Left ventricle myocardium superior (tissue), 1 donor: Measurements from ENCODE around the gene PLEKHJ1. TPM values are rescaled to one million over a fixed set of nuclear protein-coding genes. Genes with fewer than 3 reads are reported as not detected.
A peak's percentile ranks its signal among the peaks of the same experiment; 100 is the strongest.

Experiments used
- ATAC-seq: fragments of 200-7000 bp; cut with Tn5 transposase; one replicate; pipeline ENCODE4 v1.9.1; 2020; ENCODE audit warnings: mild to moderate bottlenecking, moderate library complexity
- DNase-seq: peaks from one replicate; pipeline ENCODE4 v3.0.0-alpha.2; 2020
- intact Hi-C: fragments of 100-400 bp; cut with micrococcal nuclease; formaldehyde crosslinking; loops from one replicate; pipeline ENCODE4 v1.11.0; 2022
- total RNA-seq: library from RNA; stranded (reverse); fragmentation: NEBNext Ultra II Directional; extraction: Animal tissue kit (Norgen Biotek cat#: 25700); gene quantifications from one replicate; pipeline ENCODE4 v1.2.1, GENCODE V29; 2021
- donor health status: DM: no; HTN: yes; CAD: no; lungs with severe emphysema.

Gene PLEKHJ1
- total RNA-seq, 1 donor from 2014 or later = 60.7 TPM

GRCh38 chr19:2226840-2227360 is 9.2 kb downstream of the PLEKHJ1 start:
- intact Hi-C loops = no loop called here

GRCh38 chr19:2226051-2226839 is 9.9 kb downstream of the PLEKHJ1 start:
- no peak for DNase-seq
- ATAC-seq = no peak
- intact Hi-C loops = no loop called here

More at GRCh38 chr19:2226840-2227360, 9.2 kb downstream of the PLEKHJ1 start:
- ATAC-seq (no peak), DNase-seq (no peak)

- intact Hi-C loops = no loop called here
- DNase-seq (no peak), ATAC-seq (no peak)
These were observed 10.6 kb downstream of the PLEKHJ1 start for GRCh38 chr19:2225415-2226050.

GRCh38 chr19:2224754-2225349 is 11.3 kb downstream of the PLEKHJ1 start:
- ATAC-seq = no peak
- no peak for DNase-seq
- intact Hi-C loops = no loop called here

GRCh38 chr19:2223959-2224358 is 12.2 kb downstream of the PLEKHJ1 start:
- ATAC-seq (no peak), DNase-seq (no peak)
- intact Hi-C loops = no loop called here

- no peak for ATAC-seq
- DNase-seq = no peak
- intact Hi-C loops = no loop called here
These were observed 12.7 kb downstream of the PLEKHJ1 start for GRCh38 chr19:2223391-2223790.

- intact Hi-C loops = no loop called here
- ATAC-seq = no peak
- DNase-seq = no peak
These were observed 14.2 kb downstream of the PLEKHJ1 start for GRCh38 chr19:2221918-2222317.

- ATAC-seq = peak; percentile 26
- intact Hi-C loops = no loop called here
- DNase-seq = no peak
These were observed 14.8 kb downstream of the PLEKHJ1 start for GRCh38 chr19:2221250-2221831.

GRCh38 chr19:2219726-2220125 is 16.4 kb downstream of the PLEKHJ1 start:
- ATAC-seq = no peak
- intact Hi-C loops = no loop called here
- no peak for DNase-seq

GRCh38 chr19:2217591-2217990 is 18.5 kb downstream of the PLEKHJ1 start:
- ATAC-seq (no peak), DNase-seq (no peak)
- intact Hi-C loops = no loop called here

- DNase-seq (no peak), ATAC-seq (no peak)
- intact Hi-C loops = no loop called here
These were observed 19.5 kb downstream of the PLEKHJ1 start for GRCh38 chr19:2216361-2217225.

- intact Hi-C loops = no loop called here
- DNase-seq (no peak), ATAC-seq (no peak)
These were observed 20.8 kb downstream of the PLEKHJ1 start for GRCh38 chr19:2215281-2215751.

- intact Hi-C loops = no loop called here
- no peak for DNase-seq
- ATAC-seq = no peak
These were observed 21.9 kb downstream of the PLEKHJ1 start for GRCh38 chr19:2214251-2214650.

- DNase-seq (peak; percentile 48), ATAC-seq (peak; percentile 61)
- intact Hi-C loops = no loop called here
These were observed 22.3 kb downstream of the PLEKHJ1 start for GRCh38 chr19:2213799-2214198.

- intact Hi-C loops = no loop called here
- no peak for DNase-seq
- no peak for ATAC-seq
These were observed 23.0 kb downstream of the PLEKHJ1 start for GRCh38 chr19:2212861-2213711.

GRCh38 chr19:2210987-2211740 is 25.0 kb downstream of the PLEKHJ1 start:
- intact Hi-C loops = no loop called here
- DNase-seq = no peak
- ATAC-seq = no peak

- ATAC-seq = no peak
- intact Hi-C loops = no loop called here
- no peak for DNase-seq
These were observed 25.9 kb downstream of the PLEKHJ1 start for GRCh38 chr19:2210206-2210605.
